Upper lobe of left lung (tissue), 6 donors: ENCODE data around the gene TMEM245. TPM values are rescaled to one million over a fixed set of nuclear protein-coding genes. Genes with fewer than 3 reads are reported as not detected.

ENCODE experiments used
- ATAC-seq, 2 donors: fragments of 200-7000 bp; cut with Tn5 transposase; one replicate each; pipeline ENCODE4 v1.9.1; 2022; ENCODE audit warnings: mild to moderate bottlenecking in 2 of 2, moderate library complexity in 2 of 2; ENCODE audit not compliant: low FRiP score in 2 of 2
- DNase-seq, 2 donors: peaks; one replicate each; pipeline ENCODE4 v3.0.0-alpha.2; 2019 to 2020
- H3K27ac ChIP-seq, 4 donors: fragments of 200-600 bp; sonication (generic); one replicate each; pipeline ENCODE4 v1.5.1; 2016 to 2019
- H3K27me3 ChIP-seq, 4 donors: fragments of 200-600 bp; sonication (generic); one replicate each; pipeline ENCODE4 v1.5.1; 2017 to 2019
- H3K36me3 ChIP-seq, 4 donors: fragments of 200-600 bp; sonication (generic); one replicate each; pipeline ENCODE4 v1.5.1; 2016 to 2019
- H3K4me1 ChIP-seq, 4 donors: fragments of 200-600 bp; sonication (generic); one replicate each; pipeline ENCODE4 v1.5.1; 2018 to 2019
- H3K4me3 ChIP-seq, 4 donors: fragments of 200-600 bp; sonication (generic); one replicate each; pipeline ENCODE4 v1.5.1; 2017 to 2019; ENCODE audit warnings: mild to moderate bottlenecking in 2 of 4, moderate library complexity in 1 of 4
- H3K9me3 ChIP-seq, 4 donors: fragments of 200-600 bp; sonication (generic); one replicate each; pipeline ENCODE4 v1.5.1; 2018 to 2019
- EP300 ChIP-seq, 4 donors: sonication (generic); formaldehyde crosslinking; IDR thresholded peaks; one replicate each; pipeline ENCODE4 v1.5.1; 2017; ENCODE audit warnings: antibody characterized with exemption in 4 of 4, control low read depth in 2 of 4
- POLR2A ChIP-seq, 4 donors: fragments of 450-650 bp; IDR thresholded peaks; one replicate each; pipeline ENCODE4 v1.5.1; 2016 to 2017; ENCODE audit warnings: antibody characterized with exemption in 4 of 4, mild to moderate bottlenecking in 2 of 4
- POLR2AphosphoS5 ChIP-seq, 2 donors: sonication (generic); formaldehyde crosslinking; IDR thresholded peaks; one replicate each; pipeline ENCODE4 v1.5.1; 2017; ENCODE audit warnings: antibody characterized with exemption in 2 of 2
- WGBS, 2 donors: methylation state at CpG; one replicate each; pipeline ENCODE4 v1.1.5; 2017 to 2018; 5-methylcytosine and 5-hydroxymethylcytosine counted together
- total RNA-seq, 6 donors: library from RNA; depleted of rRNA in 4 of 6; stranded (reverse); fragments of >200 nt in 4 of 6; gene quantifications; one replicate each; pipeline versions ENCODE4 v1.1.0 to v1.2.1, GENCODE V29; 2016 to 2021
- TF ChIP-seq, protein P1 (sequence below), 6 experiments: fragments of 450-650 bp in 4 of 6; fragments of 200-600 bp in 2 of 6; sonication (generic) in 2 of 6; IDR thresholded peaks; one replicate each; pipeline ENCODE4 v1.5.1; 2016 to 2019; ENCODE audit warnings: antibody characterized with exemption in 6 of 6
- donor health status: DM: no; HTN: no; CAD: no; lungs with moderate emphysema.
- donor health status: DM: no; HTN: yes; CAD: no; lungs with severe emphysema.

The TMEM245 gene
- total RNA-seq, 6 donors from 2014 or later, result 54.5 to 203 (median 88.7) TPM

DNA sequence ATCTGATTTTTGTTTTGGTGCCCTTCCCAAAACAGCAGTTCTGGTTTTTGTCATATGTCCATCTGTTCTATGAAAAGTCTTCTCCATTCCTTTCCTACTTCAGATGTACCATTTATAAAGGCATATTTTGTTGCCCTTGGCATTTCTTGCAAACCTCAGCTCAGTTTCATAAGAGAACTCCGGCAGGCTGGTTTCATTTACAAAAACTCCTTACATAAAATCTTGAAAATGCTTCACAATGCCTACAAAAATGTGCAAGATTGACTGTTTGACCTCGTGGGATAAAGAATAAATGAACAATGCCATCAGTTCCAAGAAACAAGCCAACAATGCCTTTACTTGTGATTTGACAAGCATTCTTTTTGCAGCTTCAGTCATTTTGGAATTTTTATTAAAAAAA is 67.3 kb downstream of the TMEM245 start:
- WGBS, 2 donors, result 62 to 81% methylated on average over 2 of the region's 2 CpGs
- ATAC-seq (no peak), DNase-seq (no peak)
- no peak overlapping the region for H3K27ac ChIP-seq
- TF ChIP-seq POLR2A (IDR thresholded peaks at IDR 0.05), result no peak
- TF ChIP-seq, protein P1, sequence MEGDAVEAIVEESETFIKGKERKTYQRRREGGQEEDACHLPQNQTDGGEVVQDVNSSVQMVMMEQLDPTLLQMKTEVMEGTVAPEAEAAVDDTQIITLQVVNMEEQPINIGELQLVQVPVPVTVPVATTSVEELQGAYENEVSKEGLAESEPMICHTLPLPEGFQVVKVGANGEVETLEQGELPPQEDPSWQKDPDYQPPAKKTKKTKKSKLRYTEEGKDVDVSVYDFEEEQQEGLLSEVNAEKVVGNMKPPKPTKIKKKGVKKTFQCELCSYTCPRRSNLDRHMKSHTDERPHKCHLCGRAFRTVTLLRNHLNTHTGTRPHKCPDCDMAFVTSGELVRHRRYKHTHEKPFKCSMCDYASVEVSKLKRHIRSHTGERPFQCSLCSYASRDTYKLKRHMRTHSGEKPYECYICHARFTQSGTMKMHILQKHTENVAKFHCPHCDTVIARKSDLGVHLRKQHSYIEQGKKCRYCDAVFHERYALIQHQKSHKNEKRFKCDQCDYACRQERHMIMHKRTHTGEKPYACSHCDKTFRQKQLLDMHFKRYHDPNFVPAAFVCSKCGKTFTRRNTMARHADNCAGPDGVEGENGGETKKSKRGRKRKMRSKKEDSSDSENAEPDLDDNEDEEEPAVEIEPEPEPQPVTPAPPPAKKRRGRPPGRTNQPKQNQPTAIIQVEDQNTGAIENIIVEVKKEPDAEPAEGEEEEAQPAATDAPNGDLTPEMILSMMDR (IDR thresholded peaks at IDR 0.05), result no peak
- TF ChIP-seq POLR2AphosphoS5 (IDR thresholded peaks at IDR 0.05), result no peak
- TF ChIP-seq EP300 (IDR thresholded peaks at IDR 0.05), result no peak
- H3K4me3 ChIP-seq, result no peak overlapping the region
- H3K27me3 ChIP-seq, result no peaks in the 10 kb centered on the region
- no peaks in the 10 kb centered on the region for H3K9me3 ChIP-seq
- peaks cover 0 to 6% (median 0%) of the 10 kb centered on the region in 4 donors for H3K4me1 ChIP-seq
- peaks cover 15 to 93% (median 54%) of the 10 kb centered on the region in 4 donors for H3K36me3 ChIP-seq

DNA sequence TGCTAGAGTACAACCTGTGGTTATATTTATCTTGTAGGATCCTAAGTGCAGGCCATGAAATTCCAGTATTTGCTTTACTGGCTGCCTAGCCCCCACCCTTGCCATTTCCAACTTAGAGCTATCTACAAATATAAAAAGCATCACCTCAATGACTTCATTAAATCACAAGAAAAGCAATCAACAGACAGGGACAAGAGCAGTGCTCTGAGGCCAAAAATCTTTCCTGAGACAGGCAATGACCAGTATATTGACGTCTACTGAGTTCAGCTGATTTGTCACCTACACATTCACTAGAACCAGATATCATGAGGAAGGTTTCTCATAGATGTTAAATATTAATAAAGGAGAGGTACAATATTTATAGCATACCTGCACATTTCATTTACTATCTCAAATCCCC is 68.0 kb downstream of the TMEM245 start:
- H3K27me3 ChIP-seq, result no peaks in the 10 kb centered on the region
- ATAC-seq, result no peak
- TF ChIP-seq, protein P1 (IDR thresholded peaks at IDR 0.05), result no peak
- TF ChIP-seq POLR2AphosphoS5 (IDR thresholded peaks at IDR 0.05) (no peak), EP300 (IDR thresholded peaks at IDR 0.05) (no peak), POLR2A (IDR thresholded peaks at IDR 0.05) (no peak)
- no peak for DNase-seq
- H3K27ac ChIP-seq, result no peak overlapping the region
- H3K36me3 ChIP-seq, result peaks cover 11 to 93% (median 51%) of the 10 kb centered on the region in 4 donors
- WGBS, 2 donors, result 85 to 100% methylated on average over 1 of the region's 1 CpG
- H3K4me3 ChIP-seq, result no peak overlapping the region
- H3K9me3 ChIP-seq, result no peaks in the 10 kb centered on the region
- peaks cover 0 to 6% (median 0%) of the 10 kb centered on the region in 4 donors for H3K4me1 ChIP-seq

DNA sequence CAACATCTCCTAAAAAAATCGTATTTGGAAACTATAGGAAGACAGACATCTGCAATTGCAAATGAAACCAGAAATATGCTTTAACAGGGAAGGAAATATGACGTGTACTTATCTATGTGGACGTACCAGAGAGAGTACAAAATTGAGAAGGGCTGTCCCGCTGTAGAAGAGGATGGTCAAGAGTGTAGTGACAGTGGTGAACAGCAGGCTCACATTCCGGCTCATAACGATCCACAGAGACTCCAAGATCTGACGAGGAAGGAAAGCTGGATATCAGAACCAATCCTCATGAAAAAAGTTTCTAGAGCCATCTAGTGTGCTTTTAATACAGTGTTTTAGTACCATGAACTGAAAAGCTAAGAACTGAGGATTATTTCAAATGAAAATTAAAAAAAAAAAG is 69.3 kb downstream of the TMEM245 start:
- H3K4me3 ChIP-seq, result no peak overlapping the region
- ATAC-seq (no peak), DNase-seq (no peak)
- H3K27ac ChIP-seq, result no peak overlapping the region
- 76 to 77% methylated on average over 7 of the region's 7 CpGs for WGBS, 2 donors
- no peaks in the 10 kb centered on the region for H3K27me3 ChIP-seq
- no peaks in the 10 kb centered on the region for H3K9me3 ChIP-seq
- TF ChIP-seq POLR2AphosphoS5 (IDR thresholded peaks at IDR 0.05) (no peak), POLR2A (IDR thresholded peaks at IDR 0.05) (no peak), EP300 (IDR thresholded peaks at IDR 0.05) (no peak)
- TF ChIP-seq, protein P1 (IDR thresholded peaks at IDR 0.05), result no peak
- peaks cover 0 to 6% (median 0%) of the 10 kb centered on the region in 4 donors for H3K4me1 ChIP-seq
- H3K36me3 ChIP-seq, result peaks cover 8 to 92% (median 53%) of the 10 kb centered on the region in 4 donors

DNA sequence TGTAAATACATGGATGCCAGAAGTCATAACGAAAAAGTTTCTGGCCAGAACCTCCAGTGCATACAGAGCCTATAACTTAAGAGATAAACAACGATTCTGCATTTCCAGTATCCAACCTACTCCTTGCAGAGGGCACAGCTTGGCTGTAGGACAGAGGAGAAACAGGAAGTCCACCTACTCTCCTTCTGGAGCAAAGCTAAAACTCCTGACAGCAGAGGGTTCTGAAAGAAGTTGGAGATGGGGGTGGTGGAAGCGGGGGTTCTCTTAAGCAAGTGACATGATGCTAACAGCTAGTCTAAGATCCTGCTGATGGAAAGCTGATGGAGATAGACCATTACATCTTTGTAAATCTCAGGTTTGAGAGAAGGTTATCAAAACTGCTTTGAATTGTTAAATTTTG is 70.9 kb downstream of the TMEM245 start:
- Histone ChIP-seq H3K4me3 (no peak overlapping the region), H3K4me1 (peaks cover 0 to 3% (median 0%) of the 10 kb centered on the region in 4 donors), H3K27me3 (no peaks in the 10 kb centered on the region), H3K36me3 (peaks cover 11 to 92% (median 55%) of the 10 kb centered on the region in 4 donors), H3K27ac (no peak overlapping the region), H3K9me3 (no peaks in the 10 kb centered on the region)
- TF ChIP-seq POLR2AphosphoS5 (IDR thresholded peaks at IDR 0.05) (no peak), EP300 (IDR thresholded peaks at IDR 0.05) (no peak)
- no peak for DNase-seq
- 88 to 93% methylated on average over 3 of the region's 3 CpGs for WGBS, 2 donors
- no peak for ATAC-seq

DNA sequence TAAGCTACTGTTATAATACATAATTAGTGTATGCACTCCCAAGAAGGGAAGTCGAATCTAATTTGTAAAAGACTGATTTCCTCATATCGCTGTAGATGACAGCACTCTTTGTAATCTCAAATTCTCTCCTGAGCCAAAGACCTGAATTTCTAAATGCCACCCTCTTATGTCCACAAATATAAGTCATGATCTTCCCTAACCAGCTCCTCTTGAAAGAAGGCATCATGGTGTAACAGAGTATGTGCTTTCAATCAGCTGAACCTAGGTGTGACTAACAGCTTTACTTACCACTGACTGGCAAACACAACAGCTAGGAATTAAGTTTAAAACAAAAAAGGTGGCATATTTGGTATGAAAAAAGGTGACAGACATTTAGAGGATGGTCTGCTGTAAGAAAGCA is 72.5 kb downstream of the TMEM245 start:
- DNase-seq (no peak), ATAC-seq (no peak)
- H3K9me3 ChIP-seq, result no peaks in the 10 kb centered on the region
- TF ChIP-seq POLR2A (IDR thresholded peaks at IDR 0.05) (no peak), POLR2AphosphoS5 (IDR thresholded peaks at IDR 0.05) (no peak), EP300 (IDR thresholded peaks at IDR 0.05) (no peak)
- TF ChIP-seq, protein P1 (IDR thresholded peaks at IDR 0.05), result no peak
- H3K36me3 ChIP-seq, result peaks cover 11 to 85% (median 51%) of the 10 kb centered on the region in 4 donors
- no peaks in the 10 kb centered on the region for H3K4me1 ChIP-seq
- H3K27ac ChIP-seq, result no peak overlapping the region
- no peak overlapping the region for H3K4me3 ChIP-seq
- WGBS, 2 donors, result 84 to 89% methylated on average over 2 of the region's 2 CpGs
- no peaks in the 10 kb centered on the region for H3K27me3 ChIP-seq
